ENCODE results near the gene PKN1. TPM values are rescaled to one million over a fixed set of nuclear protein-coding genes. Genes with fewer than 3 reads are reported as not detected.

The PKN1 gene
- total and polyA plus RNA-seq, 9 of the 15 experiments (the other 6 are each of a cell fraction or from before 2014, with no cell fraction given) = 0.30 to 228 (median 77.5) TPM

DNA sequence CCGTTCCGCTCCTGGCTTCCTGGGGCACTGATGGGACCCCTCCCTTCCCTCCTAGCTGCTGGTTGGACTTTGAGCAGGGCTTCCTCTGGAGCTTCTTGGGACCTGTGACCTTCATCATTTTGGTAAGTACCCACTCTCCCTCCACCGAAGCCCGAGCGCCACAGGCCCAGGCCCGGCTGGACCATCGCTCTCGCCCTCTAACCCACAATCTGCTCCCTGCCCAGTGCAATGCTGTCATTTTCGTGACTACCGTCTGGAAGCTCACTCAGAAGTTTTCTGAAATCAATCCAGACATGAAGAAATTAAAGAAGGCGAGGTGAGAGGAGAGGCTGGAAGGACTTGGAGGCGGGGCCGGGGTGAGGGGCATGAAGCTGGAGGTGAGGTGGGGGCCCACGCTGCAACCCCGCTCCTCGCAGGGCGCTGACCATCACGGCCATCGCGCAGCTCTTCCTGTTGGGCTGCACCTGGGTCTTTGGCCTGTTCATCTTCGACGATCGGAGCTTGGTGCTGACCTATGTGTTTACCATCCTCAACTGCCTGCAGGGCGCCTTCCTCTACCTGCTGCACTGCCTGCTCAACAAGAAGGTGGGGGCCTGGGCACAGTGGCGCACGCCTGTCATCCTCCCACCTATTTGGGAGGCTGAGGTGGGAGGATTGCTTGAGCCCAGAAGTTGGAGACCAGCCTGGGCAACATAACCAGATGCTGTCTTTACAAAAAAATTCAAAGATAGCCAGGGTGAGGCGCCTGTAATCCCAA is 26.3 kb upstream of the PKN1 start (continued):
- TF ChIP-seq ZNF217 (CRISPR knock-in tag; IDR thresholded peaks at IDR 0.05) (no peak), COPS2 (conservative IDR thresholded peaks at IDR 0.05) (no peak), SAFB2 (IDR thresholded peaks at IDR 0.05; ENCODE audit: borderline replicate concordance, low read depth, low read length, severe bottlenecking) (no peak), ZBED1 (IDR thresholded peaks at IDR 0.05) (no peak), SMC3 (conservative IDR thresholded peaks at IDR 0.05; ENCODE audit: insufficient read depth, low read depth, low read length) (no peak), TBP (optimal IDR thresholded peaks at IDR 0.05; ENCODE audit: low read depth, low read length) (no peak), LCOR (CRISPR knock-in tag; IDR thresholded peaks at IDR 0.05) (no peak), FOXJ2 (tag; IDR thresholded peaks at IDR 0.05) (no peak), FUS (optimal IDR thresholded peaks at IDR 0.05; ENCODE audit: low read depth, low read length) (no peak), POLR2G (IDR thresholded peaks at IDR 0.05; ENCODE audit: low read depth, low read length) (peak; percentile 71), ZNF586 (CRISPR knock-in tag; conservative IDR thresholded peaks at IDR 0.05) (no peak), ZNF121 (CRISPR knock-in tag; conservative IDR thresholded peaks at IDR 0.05) (no peak)
- TF ChIP-seq, protein P1, sequence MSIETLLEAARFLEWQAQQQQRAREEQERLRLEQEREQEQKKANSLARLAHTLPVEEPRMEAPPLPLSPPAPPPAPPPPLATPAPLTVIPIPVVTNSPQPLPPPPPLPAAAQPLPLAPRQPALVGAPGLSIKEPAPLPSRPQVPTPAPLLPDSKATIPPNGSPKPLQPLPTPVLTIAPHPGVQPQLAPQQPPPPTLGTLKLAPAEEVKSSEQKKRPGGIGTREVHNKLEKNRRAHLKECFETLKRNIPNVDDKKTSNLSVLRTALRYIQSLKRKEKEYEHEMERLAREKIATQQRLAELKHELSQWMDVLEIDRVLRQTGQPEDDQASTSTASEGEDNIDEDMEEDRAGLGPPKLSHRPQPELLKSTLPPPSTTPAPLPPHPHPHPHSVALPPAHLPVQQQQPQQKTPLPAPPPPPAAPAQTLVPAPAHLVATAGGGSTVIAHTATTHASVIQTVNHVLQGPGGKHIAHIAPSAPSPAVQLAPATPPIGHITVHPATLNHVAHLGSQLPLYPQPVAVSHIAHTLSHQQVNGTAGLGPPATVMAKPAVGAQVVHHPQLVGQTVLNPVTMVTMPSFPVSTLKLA (conservative IDR thresholded peaks at IDR 0.05) = no peak
- TF ChIP-seq, protein P2, sequence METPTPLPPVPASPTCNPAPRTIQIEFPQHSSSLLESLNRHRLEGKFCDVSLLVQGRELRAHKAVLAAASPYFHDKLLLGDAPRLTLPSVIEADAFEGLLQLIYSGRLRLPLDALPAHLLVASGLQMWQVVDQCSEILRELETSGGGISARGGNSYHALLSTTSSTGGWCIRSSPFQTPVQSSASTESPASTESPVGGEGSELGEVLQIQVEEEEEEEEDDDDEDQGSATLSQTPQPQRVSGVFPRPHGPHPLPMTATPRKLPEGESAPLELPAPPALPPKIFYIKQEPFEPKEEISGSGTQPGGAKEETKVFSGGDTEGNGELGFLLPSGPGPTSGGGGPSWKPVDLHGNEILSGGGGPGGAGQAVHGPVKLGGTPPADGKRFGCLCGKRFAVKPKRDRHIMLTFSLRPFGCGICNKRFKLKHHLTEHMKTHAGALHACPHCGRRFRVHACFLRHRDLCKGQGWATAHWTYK (CRISPR knock-in tag; IDR thresholded peaks at IDR 0.05) = no peak
- TF ChIP-seq, protein P3, sequence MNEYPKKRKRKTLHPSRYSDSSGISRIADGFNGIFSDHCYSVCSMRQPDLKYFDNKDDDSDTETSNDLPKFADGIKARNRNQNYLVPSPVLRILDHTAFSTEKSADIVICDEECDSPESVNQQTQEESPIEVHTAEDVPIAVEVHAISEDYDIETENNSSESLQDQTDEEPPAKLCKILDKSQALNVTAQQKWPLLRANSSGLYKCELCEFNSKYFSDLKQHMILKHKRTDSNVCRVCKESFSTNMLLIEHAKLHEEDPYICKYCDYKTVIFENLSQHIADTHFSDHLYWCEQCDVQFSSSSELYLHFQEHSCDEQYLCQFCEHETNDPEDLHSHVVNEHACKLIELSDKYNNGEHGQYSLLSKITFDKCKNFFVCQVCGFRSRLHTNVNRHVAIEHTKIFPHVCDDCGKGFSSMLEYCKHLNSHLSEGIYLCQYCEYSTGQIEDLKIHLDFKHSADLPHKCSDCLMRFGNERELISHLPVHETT (CRISPR knock-in tag; conservative IDR thresholded peaks at IDR 0.05 in 1 of 2, IDR thresholded peaks at IDR 0.05 in 1 of 2) = no peak
- TF ChIP-seq, protein P4, sequence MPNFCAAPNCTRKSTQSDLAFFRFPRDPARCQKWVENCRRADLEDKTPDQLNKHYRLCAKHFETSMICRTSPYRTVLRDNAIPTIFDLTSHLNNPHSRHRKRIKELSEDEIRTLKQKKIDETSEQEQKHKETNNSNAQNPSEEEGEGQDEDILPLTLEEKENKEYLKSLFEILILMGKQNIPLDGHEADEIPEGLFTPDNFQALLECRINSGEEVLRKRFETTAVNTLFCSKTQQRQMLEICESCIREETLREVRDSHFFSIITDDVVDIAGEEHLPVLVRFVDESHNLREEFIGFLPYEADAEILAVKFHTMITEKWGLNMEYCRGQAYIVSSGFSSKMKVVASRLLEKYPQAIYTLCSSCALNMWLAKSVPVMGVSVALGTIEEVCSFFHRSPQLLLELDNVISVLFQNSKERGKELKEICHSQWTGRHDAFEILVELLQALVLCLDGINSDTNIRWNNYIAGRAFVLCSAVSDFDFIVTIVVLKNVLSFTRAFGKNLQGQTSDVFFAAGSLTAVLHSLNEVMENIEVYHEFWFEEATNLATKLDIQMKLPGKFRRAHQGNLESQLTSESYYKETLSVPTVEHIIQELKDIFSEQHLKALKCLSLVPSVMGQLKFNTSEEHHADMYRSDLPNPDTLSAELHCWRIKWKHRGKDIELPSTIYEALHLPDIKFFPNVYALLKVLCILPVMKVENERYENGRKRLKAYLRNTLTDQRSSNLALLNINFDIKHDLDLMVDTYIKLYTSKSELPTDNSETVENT (CRISPR knock-in tag; IDR thresholded peaks at IDR 0.05) = no peak
